GM19328 (cell line): ENCODE results near the gene TMEM116.
"Not testable (repeated sequence)": the region's sequence is repeated elsewhere in the genome, so short reads cannot be mapped to it uniquely, and the experiment has no call there.

Source experiments
- ATAC-seq: cut with Tn5 transposase; IDR thresholded peaks from one replicate; pipeline ENCODE4 v1.9.1; 2021; ENCODE audit warnings: mild to moderate bottlenecking, moderate library complexity; ENCODE audit not compliant: unreplicated experiment

TMEM116 gene

GRCh38 chr12:112012775-112013600 lies at the start of gene TMEM116, which contains the start of gene ERP29:
Gene TMEM116, minus strand, starts transcription at chr12:112013165. Its CDS starts 7,895 bp downstream, at chr12:112005270.
Gene ERP29, plus strand, starts transcription at chr12:112013426. Its CDS starts 40 bp downstream, at chr12:112013466.
- ATAC-seq = peak; percentile 67

GRCh38 chr12:112061137-112061536 lies 48.2 kb upstream of the TMEM116 start:
- ATAC-seq = no peak

GRCh38 chr12:112049351-112049750 lies 36.4 kb upstream of the TMEM116 start:
- no peak for ATAC-seq

GRCh38 chr12:112046003-112046402 lies 33.0 kb upstream of the TMEM116 start:
- ATAC-seq = no peak

- ATAC-seq = not testable (repeated sequence)
Measured at GRCh38 chr12:112036614-112037013, 23.6 kb upstream of the TMEM116 start.

- no peak for ATAC-seq
Measured at GRCh38 chr12:112035219-112035785, 22.3 kb upstream of the TMEM116 start.

- ATAC-seq = no peak
Measured at GRCh38 chr12:112032292-112032691, 19.3 kb upstream of the TMEM116 start.

GRCh38 chr12:112031472-112031871 lies 18.5 kb upstream of the TMEM116 start:
- ATAC-seq = no peak

- ATAC-seq = no peak
Measured at GRCh38 chr12:112029301-112029700, 16.3 kb upstream of the TMEM116 start.

- ATAC-seq = no peak
Measured at GRCh38 chr12:112025808-112026375, 12.9 kb upstream of the TMEM116 start.

GRCh38 chr12:112023759-112024396 lies 10.9 kb upstream of the TMEM116 start:
- ATAC-seq = no peak

GRCh38 chr12:112022241-112023016 lies 9.5 kb upstream of the TMEM116 start:
- ATAC-seq = no peak

GRCh38 chr12:112020947-112021457 lies 8.0 kb upstream of the TMEM116 start:
- no peak for ATAC-seq

GRCh38 chr12:112018571-112019237 lies 5.7 kb upstream of the TMEM116 start:
- no peak for ATAC-seq

- ATAC-seq = no peak
Measured at GRCh38 chr12:112017041-112017440, 4.1 kb upstream of the TMEM116 start.

- no peak for ATAC-seq
Measured at GRCh38 chr12:112015938-112016337, 3.0 kb upstream of the TMEM116 start.

GRCh38 chr12:112013601-112014402 lies 837 bp upstream of the TMEM116 start:
- peak; percentile 13 for ATAC-seq

- no peak for ATAC-seq
Measured at GRCh38 chr12:112011685-112012084, 1.3 kb downstream of the TMEM116 start.
